ENCODE data around the gene ST3GAL4. TPM values are rescaled to one million over a fixed set of nuclear protein-coding genes. Genes with fewer than 3 reads are reported as not detected.

The ST3GAL4 gene
- total and polyA plus RNA-seq, 2 of the 8 experiments (the other 6 are each of a cell fraction or from before 2014, with no cell fraction given): 15.6 to 20.0 TPM

DNA sequence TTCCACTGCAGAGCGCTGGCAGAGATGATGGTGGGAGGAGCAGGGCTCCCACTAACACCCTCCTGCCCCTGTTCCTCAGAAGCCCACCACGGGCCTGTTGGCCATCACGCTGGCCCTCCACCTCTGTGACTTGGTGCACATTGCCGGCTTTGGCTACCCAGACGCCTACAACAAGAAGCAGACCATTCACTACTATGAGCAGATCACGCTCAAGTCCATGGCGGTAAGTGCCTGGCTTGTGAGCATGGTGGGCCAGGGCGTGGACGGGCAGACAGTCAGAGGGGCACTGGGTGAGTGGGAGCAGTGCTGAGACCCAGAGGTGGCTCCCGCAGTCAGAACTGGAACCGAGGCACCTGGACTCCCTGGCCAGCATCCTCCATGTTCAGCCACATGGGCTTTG, 57.9 kb downstream of the ST3GAL4 start (continued):
- TF ChIP-seq CHD7 (IDR thresholded peaks at IDR 0.05; ENCODE audit: insufficient replicate concordance, low read length): no peak
